ENCODE results near the gene RHOA.

DNA sequence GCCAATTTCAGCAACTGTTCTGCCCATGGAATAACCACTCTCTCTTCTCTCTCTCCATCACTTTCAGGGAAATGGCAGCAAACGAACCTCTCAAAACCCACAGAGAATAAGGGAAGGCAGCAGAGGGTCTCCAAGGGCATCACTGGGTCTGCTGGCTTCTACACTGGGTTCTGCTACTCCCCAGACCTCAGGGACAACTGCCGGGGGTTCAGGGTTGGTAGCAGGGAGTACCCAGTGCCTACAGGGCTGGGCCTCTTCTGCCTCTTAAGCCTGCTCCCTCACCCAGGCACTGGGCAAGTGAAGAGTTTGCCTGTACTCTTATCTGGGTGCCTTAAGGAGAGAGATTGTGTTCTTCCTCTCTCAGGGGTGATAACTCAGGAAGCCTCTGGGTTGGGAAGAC, 3.0 kb upstream of the RHOA start:
- TF ChIP-seq POLR2A (IDR thresholded peaks at IDR 0.05; ENCODE audit: extremely low read depth, insufficient read length): no peak
- TF ChIP-seq, protein P1, sequence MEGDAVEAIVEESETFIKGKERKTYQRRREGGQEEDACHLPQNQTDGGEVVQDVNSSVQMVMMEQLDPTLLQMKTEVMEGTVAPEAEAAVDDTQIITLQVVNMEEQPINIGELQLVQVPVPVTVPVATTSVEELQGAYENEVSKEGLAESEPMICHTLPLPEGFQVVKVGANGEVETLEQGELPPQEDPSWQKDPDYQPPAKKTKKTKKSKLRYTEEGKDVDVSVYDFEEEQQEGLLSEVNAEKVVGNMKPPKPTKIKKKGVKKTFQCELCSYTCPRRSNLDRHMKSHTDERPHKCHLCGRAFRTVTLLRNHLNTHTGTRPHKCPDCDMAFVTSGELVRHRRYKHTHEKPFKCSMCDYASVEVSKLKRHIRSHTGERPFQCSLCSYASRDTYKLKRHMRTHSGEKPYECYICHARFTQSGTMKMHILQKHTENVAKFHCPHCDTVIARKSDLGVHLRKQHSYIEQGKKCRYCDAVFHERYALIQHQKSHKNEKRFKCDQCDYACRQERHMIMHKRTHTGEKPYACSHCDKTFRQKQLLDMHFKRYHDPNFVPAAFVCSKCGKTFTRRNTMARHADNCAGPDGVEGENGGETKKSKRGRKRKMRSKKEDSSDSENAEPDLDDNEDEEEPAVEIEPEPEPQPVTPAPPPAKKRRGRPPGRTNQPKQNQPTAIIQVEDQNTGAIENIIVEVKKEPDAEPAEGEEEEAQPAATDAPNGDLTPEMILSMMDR (IDR thresholded peaks at IDR 0.05; ENCODE audit: low read depth, low read length): no peak
- TF ChIP-seq, protein P2, sequence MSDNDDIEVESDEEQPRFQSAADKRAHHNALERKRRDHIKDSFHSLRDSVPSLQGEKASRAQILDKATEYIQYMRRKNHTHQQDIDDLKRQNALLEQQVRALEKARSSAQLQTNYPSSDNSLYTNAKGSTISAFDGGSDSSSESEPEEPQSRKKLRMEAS (IDR thresholded peaks at IDR 0.05; ENCODE audit: low read depth, low read length): no peak
